GM21737 (cell line): ENCODE data around the gene LRCH1.

Source experiments
- ATAC-seq: cut with Tn5 transposase; IDR thresholded peaks from one replicate; pipeline ENCODE4 v1.9.1; 2021; ENCODE audit warnings: mild to moderate bottlenecking, moderate library complexity; ENCODE audit not compliant: unreplicated experiment

The LRCH1 gene

GRCh38 chr13:46612267-46612666 is 59.3 kb downstream of the LRCH1 start:
- ATAC-seq: no peak

- ATAC-seq: no peak
Observed at GRCh38 chr13:46613409-46614049, 60.6 kb downstream of the LRCH1 start.

GRCh38 chr13:46614582-46614981 is 61.6 kb downstream of the LRCH1 start:
- ATAC-seq: no peak

- ATAC-seq: no peak
Observed at GRCh38 chr13:46615888-46616531, 63.0 kb downstream of the LRCH1 start.

- no peak for ATAC-seq
Observed at GRCh38 chr13:46617229-46617721, 64.3 kb downstream of the LRCH1 start.

GRCh38 chr13:46617885-46618284 is 64.9 kb downstream of the LRCH1 start:
- no peak for ATAC-seq

GRCh38 chr13:46618694-46619254 is 65.8 kb downstream of the LRCH1 start:
- no peak for ATAC-seq

- ATAC-seq: no peak
Observed at GRCh38 chr13:46620029-46620428, 67.1 kb downstream of the LRCH1 start.

GRCh38 chr13:46620471-46620870 is 67.5 kb downstream of the LRCH1 start:
- ATAC-seq: no peak

- no peak for ATAC-seq
Observed at GRCh38 chr13:46621133-46621532, 68.2 kb downstream of the LRCH1 start.

- ATAC-seq: no peak
Observed at GRCh38 chr13:46621792-46622629, 69.0 kb downstream of the LRCH1 start.

- ATAC-seq: no peak
Observed at GRCh38 chr13:46622630-46623256, 69.8 kb downstream of the LRCH1 start.

- no peak for ATAC-seq
Observed at GRCh38 chr13:46624353-46624752, 71.4 kb downstream of the LRCH1 start.

GRCh38 chr13:46624821-46625220 is 71.9 kb downstream of the LRCH1 start:
- no peak for ATAC-seq

- no peak for ATAC-seq
Observed at GRCh38 chr13:46627462-46627861, 74.5 kb downstream of the LRCH1 start.

- no peak for ATAC-seq
Observed at GRCh38 chr13:46628622-46629365, 75.8 kb downstream of the LRCH1 start.

GRCh38 chr13:46629811-46630413 is 76.9 kb downstream of the LRCH1 start:
- no peak for ATAC-seq

- ATAC-seq: no peak
Observed at GRCh38 chr13:46630431-46631178, 77.6 kb downstream of the LRCH1 start.

- ATAC-seq: no peak
Observed at GRCh38 chr13:46631179-46631542, 78.2 kb downstream of the LRCH1 start.
